Stimulated activated CD4-positive, alpha-beta T cell treated with anti-CD3 and anti-CD28 coated beads, Interleukin-4, amount 100 ng/mL, for 24 hours (primary cell): ENCODE results near the gene PLA2G2D.

Experiments used
- DNase-seq: peaks from one replicate; pipeline ENCODE4 v3.0.0-alpha.2; 2020

The PLA2G2D gene

GRCh38 chr1:20119347-20119746 lies at the start of gene PLA2G2D:
TSS of gene PLA2G2D (minus strand) at chr1:20119536. CDS start at chr1:20119498, 38 bp downstream.
- DNase-seq = no peak

- no peak for DNase-seq
Observed at GRCh38 chr1:20168564-20169491, 49.5 kb upstream of the PLA2G2D start.

GRCh38 chr1:20167126-20167525 lies 47.8 kb upstream of the PLA2G2D start:
- DNase-seq = no peak

- no peak for DNase-seq
Observed at GRCh38 chr1:20166051-20166450, 46.7 kb upstream of the PLA2G2D start.

GRCh38 chr1:20165522-20165951 lies 46.2 kb upstream of the PLA2G2D start:
- DNase-seq = no peak

GRCh38 chr1:20164694-20165202 lies 45.4 kb upstream of the PLA2G2D start:
- no peak for DNase-seq

GRCh38 chr1:20160034-20160433 lies 40.7 kb upstream of the PLA2G2D start:
- no peak for DNase-seq

- peak; percentile 38 for DNase-seq
Observed at GRCh38 chr1:20158358-20159070, 39.2 kb upstream of the PLA2G2D start.

GRCh38 chr1:20154301-20154831 lies 35.0 kb upstream of the PLA2G2D start:
- no peak for DNase-seq

- DNase-seq = no peak
Observed at GRCh38 chr1:20153000-20153418, 33.7 kb upstream of the PLA2G2D start.

GRCh38 chr1:20152599-20152930 lies 33.2 kb upstream of the PLA2G2D start:
- DNase-seq = no peak

- DNase-seq = peak; percentile 83
Observed at GRCh38 chr1:20151906-20152598, 32.7 kb upstream of the PLA2G2D start.

GRCh38 chr1:20150969-20151368 lies 31.6 kb upstream of the PLA2G2D start:
- DNase-seq = no peak

GRCh38 chr1:20150326-20150705 lies 31.0 kb upstream of the PLA2G2D start:
- DNase-seq = no peak

- no peak for DNase-seq
Observed at GRCh38 chr1:20149601-20150325, 30.4 kb upstream of the PLA2G2D start.

GRCh38 chr1:20148571-20149500 lies 29.5 kb upstream of the PLA2G2D start:
- no peak for DNase-seq

- no peak for DNase-seq
Observed at GRCh38 chr1:20147846-20148570, 28.7 kb upstream of the PLA2G2D start.

- no peak for DNase-seq
Observed at GRCh38 chr1:20143734-20144565, 24.6 kb upstream of the PLA2G2D start.

- DNase-seq = no peak
Observed at GRCh38 chr1:20143318-20143717, 24.0 kb upstream of the PLA2G2D start.
